Tibial nerve (tissue), 3 donors: ENCODE data around the gene CASP1.

Experiments
- CTCF ChIP-seq, 5 experiments: fragments of 200-600 bp in 3 of 5; fragments of 450-650 bp in 2 of 5; sonication (generic) in 3 of 5; IDR thresholded peaks; one replicate each; pipeline ENCODE4 v1.5.1; 2016 to 2019; ENCODE audit warnings: antibody characterized with exemption in 5 of 5, mild to moderate bottlenecking in 3 of 5, moderate library complexity in 2 of 5
- POLR2A ChIP-seq, 2 donors: fragments of 450-650 bp; IDR thresholded peaks; one replicate each; pipeline ENCODE4 v1.6.1; 2017; ENCODE audit warnings: antibody characterized with exemption in 2 of 2, mild to moderate bottlenecking in 2 of 2, moderate library complexity in 2 of 2

GRCh38 chr11:105033781-105034180 is 1.2 kb downstream of the CASP1 start:
- TF ChIP-seq POLR2A (IDR thresholded peaks at IDR 0.05) (no peak), CTCF (IDR thresholded peaks at IDR 0.05) (no peak)
